Fibroblast of skin of right quadriceps (primary cell): ENCODE results near the gene PARN.
"Not testable (repeated sequence)": the region's sequence is repeated elsewhere in the genome, so short reads cannot be mapped to it uniquely, and the experiment has no call there.

Source experiments
- DNase-seq: peaks from one replicate; pipeline ENCODE4 v3.0.0-alpha.2; 2013

PARN gene

GRCh38 chr16:14427371-14427948 is 202.6 kb downstream of the PARN start:
- DNase-seq = peak; percentile 20

- no peak for DNase-seq
Observed at GRCh38 chr16:14424595-14424994, 205.5 kb downstream of the PARN start.

- peak; percentile 24 for DNase-seq
Observed at GRCh38 chr16:14423344-14423743, 206.7 kb downstream of the PARN start.

GRCh38 chr16:14420721-14421488 is 209.2 kb downstream of the PARN start:
- DNase-seq = no peak

GRCh38 chr16:14420243-14420642 is 209.8 kb downstream of the PARN start:
- DNase-seq = not testable (repeated sequence)

- no peak for DNase-seq
Observed at GRCh38 chr16:14419817-14420216, 210.2 kb downstream of the PARN start.

GRCh38 chr16:14418795-14419225 is 211.2 kb downstream of the PARN start:
- DNase-seq = no peak

- DNase-seq = no peak
Observed at GRCh38 chr16:14416184-14416583, 213.9 kb downstream of the PARN start.

GRCh38 chr16:14415291-14415690 is 214.8 kb downstream of the PARN start:
- DNase-seq = no peak

GRCh38 chr16:14409563-14409962 is 220.5 kb downstream of the PARN start:
- DNase-seq = peak; percentile 97

GRCh38 chr16:14407786-14408399 is 222.2 kb downstream of the PARN start:
- DNase-seq = no peak

- peak; percentile 14 for DNase-seq
Observed at GRCh38 chr16:14405611-14406537, 224.2 kb downstream of the PARN start.

- DNase-seq = not testable (repeated sequence)
Observed at GRCh38 chr16:14403001-14403389, 227.1 kb downstream of the PARN start.

GRCh38 chr16:14402114-14403000 is 227.7 kb downstream of the PARN start:
- DNase-seq = not testable (repeated sequence)

- DNase-seq = peak; percentile 23
Observed at GRCh38 chr16:14401711-14402061, 228.4 kb downstream of the PARN start.

- not testable (repeated sequence) for DNase-seq
Observed at GRCh38 chr16:14400978-14401710, 228.9 kb downstream of the PARN start.

- DNase-seq = no peak
Observed at GRCh38 chr16:14400285-14400977, 229.6 kb downstream of the PARN start.

- DNase-seq = peak; percentile 69
Observed at GRCh38 chr16:14399378-14400284, 230.4 kb downstream of the PARN start.

- no peak for DNase-seq
Observed at GRCh38 chr16:14398014-14398717, 231.9 kb downstream of the PARN start.
